GM18909 (cell line): Measurements from ENCODE around the gene HSPB3.
A peak's percentile ranks its signal among the peaks of the same experiment; 100 is the strongest.
"Not testable (repeated sequence)": the region's sequence is repeated elsewhere in the genome, so short reads cannot be mapped to it uniquely, and the experiment has no call there.

Experiments
- ATAC-seq: cut with Tn5 transposase; IDR thresholded peaks from one replicate; pipeline ENCODE4 v1.9.1; 2021; ENCODE audit warnings: mild to moderate bottlenecking; ENCODE audit not compliant: unreplicated experiment, poor library complexity

Gene HSPB3

DNA sequence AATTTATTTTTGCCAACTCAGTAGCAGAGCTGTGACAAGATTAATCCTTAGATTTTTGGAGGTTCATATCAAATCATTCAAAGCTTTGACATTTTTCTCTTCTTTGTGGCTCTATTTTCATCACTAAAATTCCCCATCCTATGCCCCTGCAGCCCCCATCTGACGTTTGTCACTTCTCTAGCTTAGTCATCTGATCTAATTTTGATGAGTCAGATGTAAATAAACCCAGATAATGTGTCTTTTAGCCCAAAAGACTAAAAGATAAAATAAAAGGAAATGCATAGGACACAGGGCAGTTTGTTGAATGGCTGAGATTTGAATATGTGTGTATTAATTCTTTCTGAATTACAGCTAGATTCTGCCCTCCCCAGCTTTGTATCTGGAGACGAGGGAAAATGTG, 897 bp upstream of the HSPB3 start:
- ATAC-seq = no peak

DNA sequence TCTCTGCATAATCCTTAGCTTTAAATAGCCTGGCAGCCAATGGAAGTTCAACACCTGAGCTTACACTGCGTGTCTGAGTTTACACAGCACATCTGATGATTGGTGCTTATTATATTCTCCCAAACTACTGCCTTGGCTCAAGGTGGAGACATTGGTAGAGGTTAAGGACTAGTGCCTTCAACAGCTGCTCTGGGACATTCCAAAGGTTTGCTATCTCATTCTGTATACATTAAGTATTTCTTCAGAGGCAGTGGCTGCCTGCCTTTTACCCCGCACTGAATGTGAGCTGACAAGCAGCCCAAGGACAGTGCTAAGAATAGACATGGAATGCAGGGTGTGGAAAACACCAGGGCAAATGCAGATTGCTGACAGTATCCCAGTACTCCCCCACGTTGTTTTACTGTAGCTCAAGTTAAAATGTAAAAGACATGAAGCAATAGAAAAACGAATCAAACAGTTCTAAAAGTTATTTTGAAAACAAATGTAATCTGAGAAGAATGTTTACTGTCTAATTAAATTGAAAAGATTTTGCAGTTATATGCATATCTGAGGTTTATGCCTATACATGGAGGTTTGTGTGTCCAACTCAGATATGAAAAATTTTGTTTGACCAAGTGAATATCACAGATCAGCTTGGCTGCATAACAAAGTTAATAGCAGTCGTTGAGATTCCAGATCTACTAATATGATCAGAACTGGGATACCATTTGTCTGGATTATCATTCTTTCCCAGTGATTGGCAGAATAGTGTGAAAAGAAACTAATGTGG, 1.8 kb downstream of the HSPB3 start:
- no peak for ATAC-seq

GRCh38 chr5:54458221-54458620, 2.7 kb downstream of the HSPB3 start:
- ATAC-seq = no peak

GRCh38 chr5:54460181-54460919, 4.9 kb downstream of the HSPB3 start:
- no peak for ATAC-seq

DNA sequence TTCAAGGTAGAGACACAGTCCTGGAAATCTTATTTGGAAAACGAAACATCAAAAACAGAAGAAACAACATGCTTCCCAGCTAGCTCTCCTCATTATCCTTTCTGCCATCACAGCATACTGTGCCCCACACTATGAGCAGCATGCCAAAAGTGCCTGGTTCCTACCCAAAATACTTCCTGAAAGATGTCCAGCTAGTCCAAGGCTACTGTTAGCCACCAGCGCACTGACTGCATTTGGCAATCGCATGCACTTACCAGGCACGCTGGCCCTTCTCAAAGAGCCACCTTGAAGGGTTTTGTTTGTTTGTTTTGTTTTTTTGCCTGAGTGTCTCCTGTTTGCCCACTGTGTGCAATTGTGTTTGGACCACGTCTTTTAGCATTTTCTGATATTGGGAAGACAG, 6.8 kb downstream of the HSPB3 start:
- ATAC-seq = no peak

GRCh38 chr5:54463713-54464112, 8.2 kb downstream of the HSPB3 start:
- ATAC-seq = no peak

GRCh38 chr5:54469622-54470021, 14.1 kb downstream of the HSPB3 start:
- peak; percentile 66 for ATAC-seq

DNA sequence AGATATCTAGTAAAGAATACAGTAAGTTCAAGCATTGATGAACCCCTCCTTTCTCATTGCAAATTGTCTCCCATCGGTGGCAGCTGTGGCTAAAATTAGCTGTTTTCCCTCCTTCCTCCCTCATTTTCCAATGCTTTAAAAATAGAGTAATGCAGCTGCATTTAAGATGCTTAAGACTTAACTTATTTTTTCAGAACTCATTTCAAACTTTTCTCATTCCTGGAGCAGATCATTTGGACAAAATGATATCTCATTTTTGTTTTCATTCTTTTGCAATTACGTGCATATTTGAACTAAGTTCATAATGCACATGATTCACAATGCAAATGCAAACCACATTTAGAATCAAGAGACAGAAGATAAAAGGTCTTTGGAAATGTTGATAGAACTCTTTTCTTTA, 14.6 kb downstream of the HSPB3 start:
- ATAC-seq = no peak

DNA sequence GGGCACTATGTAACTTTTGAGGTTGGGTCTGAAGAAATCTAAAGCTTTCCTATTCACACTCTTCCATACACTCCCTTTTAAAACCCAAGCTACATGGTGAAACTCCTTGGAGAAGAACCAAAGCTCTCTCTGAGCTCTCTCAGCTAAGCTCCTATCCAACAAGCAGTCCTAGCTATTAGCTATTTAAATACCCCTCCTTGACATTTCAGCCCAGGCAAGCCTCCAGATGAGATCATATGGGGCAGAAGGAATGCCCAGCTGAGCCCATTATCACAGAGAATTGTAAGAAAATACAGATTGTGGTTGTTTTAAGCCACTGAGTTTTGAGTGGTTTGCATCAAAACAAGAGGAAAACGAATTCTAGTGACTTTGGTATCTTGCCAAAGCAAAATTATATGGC, 15.2 kb downstream of the HSPB3 start:
- no peak for ATAC-seq

- no peak for ATAC-seq
Observed at GRCh38 chr5:54471398-54471797, 15.9 kb downstream of the HSPB3 start.

- ATAC-seq = no peak
Observed at GRCh38 chr5:54476682-54477081, 21.2 kb downstream of the HSPB3 start.

DNA sequence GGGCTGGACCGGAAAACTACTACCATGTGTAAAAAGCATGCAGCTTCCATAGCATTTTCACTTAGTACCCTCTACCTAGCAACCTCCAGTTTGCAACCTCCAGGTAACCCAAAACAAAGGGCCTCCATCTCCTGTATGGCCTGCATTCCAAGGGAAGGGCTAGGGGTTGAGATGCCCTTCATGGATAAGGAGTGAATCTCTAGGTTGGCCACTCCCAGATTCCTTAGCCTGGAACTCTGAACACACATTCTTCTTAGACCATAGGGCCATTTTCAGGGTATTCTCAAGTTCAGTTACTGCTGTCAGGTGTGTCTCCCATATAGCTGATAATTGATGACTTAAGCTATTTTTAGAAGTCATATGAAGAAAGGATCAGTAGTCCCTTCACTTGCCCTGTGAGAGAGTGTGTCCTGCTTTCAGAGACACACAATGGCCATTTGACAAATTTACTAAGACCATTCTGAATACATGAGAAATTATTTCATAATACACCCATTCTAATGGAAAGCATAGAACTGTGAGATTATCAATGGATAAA, 22.5 kb downstream of the HSPB3 start:
- no peak for ATAC-seq

- ATAC-seq = no peak
Observed at GRCh38 chr5:54480296-54480695, 24.8 kb downstream of the HSPB3 start.

GRCh38 chr5:54484219-54484894, 28.9 kb downstream of the HSPB3 start:
- no peak for ATAC-seq

- not testable (repeated sequence) for ATAC-seq
Observed at GRCh38 chr5:54485659-54486058, 30.2 kb downstream of the HSPB3 start.

- ATAC-seq = not testable (repeated sequence)
Observed at GRCh38 chr5:54489648-54489979, 34.1 kb downstream of the HSPB3 start.

GRCh38 chr5:54491326-54491725, 35.8 kb downstream of the HSPB3 start:
- ATAC-seq = no peak

DNA sequence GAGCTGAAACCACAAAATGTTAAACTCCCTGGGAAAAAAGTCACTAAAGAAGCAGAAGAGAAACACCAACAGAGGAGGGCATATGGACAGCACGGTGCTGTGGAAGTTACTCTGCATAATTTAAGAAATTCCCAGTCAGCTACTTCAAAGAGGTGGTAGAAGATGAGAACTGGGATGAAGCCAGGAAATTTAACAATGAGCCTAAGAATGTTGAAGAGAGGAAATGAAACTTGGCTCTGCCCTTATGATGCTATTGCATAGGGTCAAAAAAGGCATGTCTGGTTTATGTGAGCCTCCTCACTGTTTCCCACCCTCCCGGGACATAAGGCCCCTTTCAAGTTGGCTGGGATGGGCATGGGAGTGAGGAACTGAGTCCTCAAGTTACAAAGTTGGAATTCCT, 36.7 kb downstream of the HSPB3 start:
- no peak for ATAC-seq

GRCh38 chr5:54495027-54495426, 39.5 kb downstream of the HSPB3 start:
- ATAC-seq = no peak
